ENCODE data around the gene RTL9. TPM values are rescaled to one million over a fixed set of nuclear protein-coding genes. Genes with fewer than 3 reads are reported as not detected.

The RTL9 gene
- total RNA-seq, 1 experiment from 2014 or later = 0.13 TPM

Other genes starting within 250 kb of the RTL9 start
- 11.6 and 13.0 TPM in 2 replicates for gene AMMECR1, start 40.8 kb upstream of the RTL9 start, total RNA-seq (2021)

All from A673 (cell line).